CD4-positive, alpha-beta T cell (primary cell): ENCODE measurements around the gene HSD17B13. TPM values are rescaled to one million over a fixed set of nuclear protein-coding genes. Genes with fewer than 3 reads are reported as not detected.
"Not testable (repeated sequence)": the region's sequence is repeated elsewhere in the genome, so short reads cannot be mapped to it uniquely, and the experiment has no call there.

ENCODE experiments used
- ATAC-seq: fragments of 200-7000 bp; cut with Tn5 transposase; one replicate; pipeline ENCODE4 v1.10.0; 2022; ENCODE audit warnings: mild to moderate bottlenecking; ENCODE audit not compliant: poor library complexity
- CTCF ChIA-PET: fragments of 350-600 bp; sonication (Branson Sonifier 250); formaldehyde crosslinking; loops from one replicate; lab custom pipeline; 2021; ENCODE audit warnings: antibody characterized with exemption, inconsistent platforms; lab: Charles Lee
- POLR2A ChIA-PET: fragments of 350-600 bp; sonication (Branson Sonifier 250); formaldehyde crosslinking; loops from one replicate; lab custom pipeline; 2021; ENCODE audit warnings: antibody characterized with exemption, inconsistent platforms; lab: Charles Lee
- DNase-seq, 14 experiments: peaks; one replicate each; pipeline ENCODE4 v3.0.0-alpha.2; 2013 to 2020; ENCODE audit warnings: mixed read lengths in 2 of 14
- H3K27ac ChIP-seq, 2 donors: one replicate each; pipeline versions ENCODE4 v1.5.1 to v1.7.0; 2013; ENCODE audit warnings: low read length in 2 of 2, low read depth in 1 of 2, mild to moderate bottlenecking in 1 of 2
- H3K27me3 ChIP-seq, 2 experiments: 1 replicate in 1 of 2; 2 replicates in 1 of 2; pipeline versions ENCODE4 v1.6.1 to v1.7.0; 2013; ENCODE audit warnings: low read length in 2 of 2, control low read depth in 1 of 2, mild to moderate bottlenecking in 1 of 2, moderate library complexity in 1 of 2; ENCODE audit not compliant: insufficient read depth in 2 of 2, control insufficient read depth in 1 of 2
- H3K36me3 ChIP-seq: one replicate; pipeline ENCODE4 v1.6.1; 2013; ENCODE audit warnings: low read length, control low read depth; ENCODE audit not compliant: insufficient read depth
- H3K4me1 ChIP-seq: one replicate; pipeline ENCODE4 v1.6.1; 2013; ENCODE audit warnings: low read length, control low read depth; ENCODE audit not compliant: insufficient read depth
- H3K4me3 ChIP-seq: one replicate; pipeline ENCODE4 v1.5.1; 2013; ENCODE audit warnings: mild to moderate bottlenecking, low read length, moderate library complexity
- H3K9me3 ChIP-seq, 2 experiments: 1 replicate in 1 of 2; 2 replicates in 1 of 2; pipeline versions ENCODE4 v1.6.1 to v1.7.0; 2013; ENCODE audit warnings: low read length in 2 of 2, mild to moderate bottlenecking in 2 of 2, control low read depth in 1 of 2, moderate library complexity in 1 of 2; ENCODE audit not compliant: control insufficient read depth in 1 of 2, insufficient read depth in 1 of 2
- H3K27ac Mint-ChIP-seq: one replicate; pipeline ENCODE4 v1.8.0; 2020; ENCODE audit warnings: mixed read lengths
- H3K27me3 Mint-ChIP-seq: one replicate; pipeline ENCODE4 v1.8.0; 2021; ENCODE audit warnings: mixed read lengths
- H3K36me3 Mint-ChIP-seq: one replicate; pipeline ENCODE4 v1.8.0; 2021; ENCODE audit warnings: low read depth, mixed read lengths
- H3K4me1 Mint-ChIP-seq: one replicate; pipeline ENCODE4 v1.8.0; 2021; ENCODE audit warnings: low read depth, mixed read lengths
- H3K4me3 Mint-ChIP-seq: one replicate; pipeline ENCODE4 v1.8.0; 2020; ENCODE audit warnings: mild to moderate bottlenecking, mixed read lengths
- H3K9me3 Mint-ChIP-seq: one replicate; pipeline ENCODE4 v1.8.0; 2020; ENCODE audit warnings: mixed read lengths
- CTCF ChIP-seq: fragments of 200-600 bp; IDR thresholded peaks from one replicate; pipeline ENCODE4 v1.8.0; 2022; ENCODE audit warnings: antibody characterized with exemption, mild to moderate bottlenecking
- intact Hi-C, 2 experiments: fragments of 100-400 bp; cut with DNase I in 1 of 2; cut with micrococcal nuclease in 1 of 2; formaldehyde crosslinking; loops; one replicate each; pipeline versions ENCODE4 v1.15.1 to v1.9.0; 2023 to 2025; cut with DNase I, micrococcal nuclease
- total RNA-seq, 174 experiments: library from RNA in 2 of 174; stranded (reverse) in 2 of 174; gene quantifications; one replicate each; pipeline ENCODE4 v1.2.3 and lab custom pipeline; 2021 to 2026

HSD17B13 gene
- total RNA-seq, 2 experiments from 2014 or later: 0.17 to 0.27 TPM

GRCh38 chr4:87353592-87353991 is 30.9 kb upstream of the HSD17B13 start:
- Histone ChIP-seq H3K4me1 (no peaks in the 10 kb centered on the region), H3K9me3 (no peaks in the 10 kb centered on the region), H3K36me3 (peaks cover 10% of the 10 kb centered on the region), H3K27me3 (no peaks in the 10 kb centered on the region), H3K27ac (no peak overlapping the region), H3K4me3 (no peak overlapping the region)
- ATAC-seq (peak; percentile 74), DNase-seq (peak in 13 of 14 experiments; percentile 4 to 63 (median 32))
- CTCF ChIA-PET: interaction anchor here (0.9 to 1.4 kb wide), 2 partner anchors 10 to 112 kb away, joined by 3 to 9 read pairs; no protein-coding TSS in a partner anchor
- Mint-ChIP-seq H3K36me3 (peaks cover 34% of the 10 kb centered on the region), H3K4me1 (peaks cover 6% of the 10 kb centered on the region), H3K27me3 (no peaks in the 10 kb centered on the region), H3K4me3 (no peak overlapping the region), H3K27ac (no peak overlapping the region), H3K9me3 (no peaks in the 10 kb centered on the region)
- peak; percentile 81 for TF ChIP-seq CTCF
- POLR2A ChIA-PET: interaction anchor here (1.4 kb wide), 1 partner anchor 347 kb away, joined by 3 read pairs; no protein-coding TSS in a partner anchor
- intact Hi-C loops: loop anchor here (5.0 to 10.0 kb wide), 4 partner anchors 114 to 859 kb away; no protein-coding TSS in a partner anchor

- no peak overlapping the region for H3K27ac Mint-ChIP-seq
- H3K27me3 Mint-ChIP-seq: no peaks in the 10 kb centered on the region
These were observed 22.5 kb upstream of the HSD17B13 start for GRCh38 chr4:87345139-87345538.

GRCh38 chr4:87342872-87343271 is 20.2 kb upstream of the HSD17B13 start:
- no peak for TF ChIP-seq CTCF
- H3K27ac ChIP-seq: no peak overlapping the region

More at GRCh38 chr4:87345139-87345538, 22.5 kb upstream of the HSD17B13 start:
- Mint-ChIP-seq H3K9me3 (no peaks in the 10 kb centered on the region), H3K4me1 (no peaks in the 10 kb centered on the region), H3K4me3 (no peak overlapping the region), H3K36me3 (peaks cover 51% of the 10 kb centered on the region)
- Histone ChIP-seq H3K36me3 (peaks cover 27% of the 10 kb centered on the region), H3K4me1 (no peaks in the 10 kb centered on the region), H3K9me3 (peaks cover 0 to 6% of the 10 kb centered on the region in 2 experiments), H3K27ac (no peak overlapping the region), H3K4me3 (no peak overlapping the region), H3K27me3 (no peaks in the 10 kb centered on the region)
- no peak for ATAC-seq
- POLR2A ChIA-PET: no interaction called here
- no peak for DNase-seq
- CTCF ChIA-PET: no interaction called here
- intact Hi-C loops: no loop called here
- TF ChIP-seq CTCF: no peak

GRCh38 chr4:87341954-87342635 is 19.4 kb upstream of the HSD17B13 start:
- peaks cover 49% of the 10 kb centered on the region for H3K36me3 ChIP-seq
- H3K9me3 ChIP-seq, H3K4me3 ChIP-seq, intact Hi-C loops, POLR2A ChIA-PET, H3K4me1 ChIP-seq, H3K27ac Mint-ChIP-seq, H3K27me3 ChIP-seq, ATAC-seq, H3K4me1 Mint-ChIP-seq, H3K4me3 Mint-ChIP-seq, H3K9me3 Mint-ChIP-seq, CTCF ChIA-PET, DNase-seq, H3K27me3 Mint-ChIP-seq, H3K27ac ChIP-seq: not testable (repeated sequence)
- peaks cover 80% of the 10 kb centered on the region for H3K36me3 Mint-ChIP-seq

More at GRCh38 chr4:87342872-87343271, 20.2 kb upstream of the HSD17B13 start:
- H3K4me1 Mint-ChIP-seq: no peaks in the 10 kb centered on the region
- peaks cover 73% of the 10 kb centered on the region for H3K36me3 Mint-ChIP-seq
- POLR2A ChIA-PET: no interaction called here
- no peak for ATAC-seq
- no peak for DNase-seq
- intact Hi-C loops: no loop called here
- peaks cover 43% of the 10 kb centered on the region for H3K36me3 ChIP-seq
- no peak overlapping the region for H3K4me3 ChIP-seq
- no peak overlapping the region for H3K4me3 Mint-ChIP-seq
- no peaks in the 10 kb centered on the region for H3K27me3 ChIP-seq
- H3K27ac Mint-ChIP-seq: no peak overlapping the region
- H3K4me1 ChIP-seq: no peaks in the 10 kb centered on the region
- peaks cover 0 to 8% of the 10 kb centered on the region in 2 experiments for H3K9me3 ChIP-seq
- CTCF ChIA-PET: interaction anchor here (0.5 kb wide), 1 partner anchor 768 kb away, joined by 3 read pairs; no protein-coding TSS in a partner anchor
- H3K9me3 Mint-ChIP-seq: no peaks in the 10 kb centered on the region
- no peaks in the 10 kb centered on the region for H3K27me3 Mint-ChIP-seq
